ENCODE results near the gene KRTCAP2.
"Not testable (repeated sequence)": the region's sequence is repeated elsewhere in the genome, so short reads cannot be mapped to it uniquely, and the experiment has no call there.

KRTCAP2 gene

DNA sequence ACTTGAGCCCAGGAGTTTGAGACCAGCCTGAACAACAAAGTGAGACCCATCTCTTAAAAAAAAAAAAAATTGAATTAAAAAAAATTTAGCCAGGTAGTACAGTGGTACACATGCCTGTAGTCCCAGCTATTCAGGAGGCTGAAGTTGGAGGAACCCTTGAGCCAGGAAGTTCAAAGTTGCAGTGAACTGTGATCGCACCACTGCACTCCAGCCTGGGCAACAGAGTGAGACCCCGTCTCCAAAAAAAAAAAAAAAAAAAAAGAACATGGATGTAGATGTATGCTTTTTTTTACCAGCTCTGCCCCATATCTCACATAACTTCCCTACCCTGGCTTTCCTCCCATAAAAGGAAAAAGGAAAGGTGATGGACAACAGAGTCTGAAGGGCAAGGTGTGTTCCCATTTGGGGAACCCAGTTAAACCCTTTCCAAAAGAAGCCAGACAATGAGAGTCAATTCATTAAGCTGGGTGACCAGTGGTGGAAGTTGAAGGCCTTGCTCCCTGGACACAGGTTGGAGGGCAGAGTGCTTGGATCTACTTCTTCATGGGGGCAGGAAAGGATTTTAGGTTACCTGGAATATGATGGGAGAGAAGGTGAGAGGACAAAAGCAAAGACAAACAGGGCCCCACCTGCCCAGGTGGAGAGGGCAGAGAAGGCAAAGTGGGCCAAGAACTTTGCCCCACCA, 2.9 kb downstream of the KRTCAP2 start:
- Histone ChIP-seq H3K27me3 (ENCODE audit: control insufficient read depth, insufficient read depth, low read length) (peaks cover 12% of the 10 kb centered on the region), H3K36me3 (ENCODE audit: insufficient read depth, low read length) (peaks cover 19% of the 10 kb centered on the region), H3K4me2 (ENCODE audit: low read length) (no peak overlapping the region), H3K4me1 (ENCODE audit: control insufficient read depth, insufficient read depth, low read length) (peaks cover 27% of the 10 kb centered on the region), H3K4me3 (ENCODE audit: low read length) (no peak overlapping the region), H3K9me3 (replicated peaks; ENCODE audit: low read length) (no peaks in the 10 kb centered on the region), H3K9ac (ENCODE audit: low read depth, low read length) (no peak overlapping the region)

DNA sequence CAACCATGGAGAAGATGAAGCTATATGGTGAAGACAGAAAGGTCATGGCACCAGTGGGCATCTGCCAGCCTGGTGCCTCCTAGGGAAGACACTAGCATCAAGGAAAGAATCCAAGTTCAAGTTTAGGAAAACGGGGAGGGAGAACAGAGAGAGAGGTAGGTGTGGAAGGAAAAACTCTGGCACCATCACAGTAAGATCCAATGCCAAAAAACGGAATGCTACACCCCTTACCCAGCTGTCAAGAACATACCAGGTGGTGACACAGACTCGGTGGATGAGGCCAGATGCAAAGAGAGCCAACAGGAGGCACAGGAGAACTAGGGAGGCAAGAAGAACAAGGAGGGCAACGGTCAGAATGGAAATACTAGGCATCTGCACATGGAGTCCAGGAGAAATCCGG, 3.6 kb downstream of the KRTCAP2 start:
- peaks cover 12% of the 10 kb centered on the region for H3K27me3 ChIP-seq (ENCODE audit: control insufficient read depth, insufficient read depth, low read length)
- H3K4me2 ChIP-seq (ENCODE audit: low read length): no peak overlapping the region
- peaks cover 23% of the 10 kb centered on the region for H3K4me1 ChIP-seq (ENCODE audit: control insufficient read depth, insufficient read depth, low read length)
- no peaks in the 10 kb centered on the region for H3K9me3 ChIP-seq (replicated peaks; ENCODE audit: low read length)
- no peak overlapping the region for H3K4me3 ChIP-seq (ENCODE audit: low read length)
- peaks cover 19% of the 10 kb centered on the region for H3K36me3 ChIP-seq (ENCODE audit: insufficient read depth, low read length)
- H3K9ac ChIP-seq (ENCODE audit: low read depth, low read length): no peak overlapping the region

DNA sequence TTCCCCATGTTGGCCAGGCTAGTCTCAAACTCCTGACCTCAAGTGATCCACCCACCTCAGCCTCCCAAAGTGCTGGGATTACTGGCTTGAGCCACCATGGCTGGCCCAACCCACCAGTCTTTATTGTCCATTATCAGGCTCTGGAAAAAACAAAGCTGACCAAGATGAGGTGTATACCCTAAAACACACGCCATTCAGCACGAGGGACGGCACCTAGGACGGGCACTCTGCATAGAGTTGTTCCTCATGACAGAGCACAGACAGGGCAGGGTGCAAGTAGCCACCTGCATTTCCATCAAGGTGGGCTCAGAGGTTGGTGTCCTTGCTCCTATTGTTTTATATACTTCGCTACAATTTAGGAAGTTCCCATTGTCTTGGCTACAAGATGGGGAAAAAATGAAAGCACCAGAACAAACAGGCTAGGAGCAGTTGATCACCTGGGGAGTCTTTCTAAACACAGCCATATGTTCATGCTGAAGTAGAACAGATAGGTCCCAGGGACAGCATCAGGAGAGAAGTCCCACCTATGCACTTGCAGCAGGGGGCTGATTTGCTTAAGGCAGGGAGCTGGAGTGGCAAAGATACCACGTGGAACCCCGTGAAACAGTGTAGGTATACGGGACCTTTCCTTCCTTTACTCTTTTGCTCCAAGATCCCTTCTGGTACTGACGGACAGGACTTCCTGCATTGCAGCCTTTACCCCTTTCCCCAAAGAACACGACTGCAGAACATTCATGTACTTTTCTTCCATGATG, 4.5 kb downstream of the KRTCAP2 start:
- H3K27me3 ChIP-seq (ENCODE audit: control insufficient read depth, insufficient read depth, low read length): peaks cover 12% of the 10 kb centered on the region
- H3K4me3 ChIP-seq (ENCODE audit: low read length): no peak overlapping the region
- no peak overlapping the region for H3K4me2 ChIP-seq (ENCODE audit: low read length)
- H3K9me3 ChIP-seq (replicated peaks; ENCODE audit: low read length): no peaks in the 10 kb centered on the region
- peaks cover 17% of the 10 kb centered on the region for H3K4me1 ChIP-seq (ENCODE audit: control insufficient read depth, insufficient read depth, low read length)
- H3K9ac ChIP-seq (ENCODE audit: low read depth, low read length): no peak overlapping the region
- peaks cover 19% of the 10 kb centered on the region for H3K36me3 ChIP-seq (ENCODE audit: insufficient read depth, low read length)

DNA sequence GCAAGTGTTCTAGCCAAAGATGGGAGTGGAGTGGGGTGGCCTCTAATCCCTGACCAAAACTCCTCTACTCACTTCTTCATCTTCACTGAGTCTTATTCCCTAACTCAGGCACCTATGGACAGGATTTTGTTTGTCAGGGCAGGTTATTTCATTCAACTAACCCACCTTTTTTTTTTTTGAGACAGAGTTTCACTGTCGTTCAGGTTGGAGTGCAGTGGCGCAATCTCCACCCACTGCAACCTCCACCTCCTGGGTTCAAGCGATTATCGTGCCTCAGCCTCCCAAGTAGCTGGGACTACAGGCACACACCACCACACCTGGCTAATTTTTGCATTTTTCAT, 5.0 kb downstream of the KRTCAP2 start:
- not testable (repeated sequence) for H3K9me3 ChIP-seq (replicated peaks; ENCODE audit: low read length); H3K9ac ChIP-seq (ENCODE audit: low read depth, low read length); H3K4me3 ChIP-seq (ENCODE audit: low read length)

DNA sequence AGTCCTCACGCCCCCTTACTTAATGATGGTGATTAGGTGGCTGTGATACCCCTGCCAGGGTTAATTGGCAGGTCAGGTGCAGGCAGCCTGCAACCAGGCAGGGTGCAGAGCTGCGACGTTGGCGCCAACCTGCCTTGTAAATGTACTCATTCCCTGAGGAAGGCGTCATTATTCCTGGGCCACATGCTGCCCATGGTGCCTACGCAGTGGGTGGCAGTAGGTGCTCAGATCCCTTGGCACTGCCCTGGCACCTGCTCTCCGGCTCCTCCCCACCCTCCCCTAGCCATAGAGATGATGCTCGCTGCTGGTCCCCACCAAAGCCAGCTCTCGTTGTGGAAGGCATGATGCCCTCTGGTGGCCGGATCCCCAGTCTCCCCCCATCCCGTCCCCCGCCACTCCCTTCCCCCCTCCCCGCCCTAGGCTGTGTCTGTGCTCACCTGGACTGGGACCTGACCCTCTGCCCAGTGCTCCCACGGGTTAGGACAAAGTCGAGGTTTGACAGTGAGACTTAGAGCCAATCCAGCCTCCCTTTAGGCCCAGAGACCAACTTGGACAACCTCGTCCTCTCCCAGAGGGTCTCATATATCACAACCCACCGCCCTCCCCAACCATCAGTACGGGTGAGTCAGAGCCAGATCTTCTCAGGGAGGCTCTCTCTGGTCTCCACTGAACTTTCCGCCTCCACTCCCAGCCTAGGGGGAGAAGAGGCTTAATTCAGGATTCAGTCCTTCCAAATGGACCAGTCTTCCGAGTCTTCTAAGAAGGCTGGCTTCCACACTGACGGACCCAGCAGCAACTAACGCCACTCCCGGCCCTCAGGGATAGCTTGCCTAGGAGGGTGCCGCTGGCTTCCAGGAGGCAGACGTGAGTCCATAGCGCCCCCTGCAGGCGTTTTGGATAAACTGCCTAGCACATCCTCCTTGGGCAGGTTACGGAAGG, 5.7 kb downstream of the KRTCAP2 start:
- peaks cover 19% of the 10 kb centered on the region for H3K36me3 ChIP-seq (ENCODE audit: insufficient read depth, low read length)
- H3K27me3 ChIP-seq (ENCODE audit: control insufficient read depth, insufficient read depth, low read length): peaks cover 12% of the 10 kb centered on the region
- H3K4me1 ChIP-seq (ENCODE audit: control insufficient read depth, insufficient read depth, low read length): peaks cover 12% of the 10 kb centered on the region
- no peaks in the 10 kb centered on the region for H3K9me3 ChIP-seq (replicated peaks; ENCODE audit: low read length)
- H3K4me3 ChIP-seq (ENCODE audit: low read length): no peak overlapping the region
- peak overlapping the region; percentile 35 for H3K4me2 ChIP-seq (ENCODE audit: low read length)
- H3K9ac ChIP-seq (ENCODE audit: low read depth, low read length): no peak overlapping the region

More for the DNA sequence above, 5.0 kb downstream of the KRTCAP2 start:
- H3K27me3 ChIP-seq (ENCODE audit: control insufficient read depth, insufficient read depth, low read length): peaks cover 12% of the 10 kb centered on the region
- not testable (repeated sequence) for H3K4me2 ChIP-seq (ENCODE audit: low read length)
- peaks cover 19% of the 10 kb centered on the region for H3K36me3 ChIP-seq (ENCODE audit: insufficient read depth, low read length)
- peaks cover 12% of the 10 kb centered on the region for H3K4me1 ChIP-seq (ENCODE audit: control insufficient read depth, insufficient read depth, low read length)

DNA sequence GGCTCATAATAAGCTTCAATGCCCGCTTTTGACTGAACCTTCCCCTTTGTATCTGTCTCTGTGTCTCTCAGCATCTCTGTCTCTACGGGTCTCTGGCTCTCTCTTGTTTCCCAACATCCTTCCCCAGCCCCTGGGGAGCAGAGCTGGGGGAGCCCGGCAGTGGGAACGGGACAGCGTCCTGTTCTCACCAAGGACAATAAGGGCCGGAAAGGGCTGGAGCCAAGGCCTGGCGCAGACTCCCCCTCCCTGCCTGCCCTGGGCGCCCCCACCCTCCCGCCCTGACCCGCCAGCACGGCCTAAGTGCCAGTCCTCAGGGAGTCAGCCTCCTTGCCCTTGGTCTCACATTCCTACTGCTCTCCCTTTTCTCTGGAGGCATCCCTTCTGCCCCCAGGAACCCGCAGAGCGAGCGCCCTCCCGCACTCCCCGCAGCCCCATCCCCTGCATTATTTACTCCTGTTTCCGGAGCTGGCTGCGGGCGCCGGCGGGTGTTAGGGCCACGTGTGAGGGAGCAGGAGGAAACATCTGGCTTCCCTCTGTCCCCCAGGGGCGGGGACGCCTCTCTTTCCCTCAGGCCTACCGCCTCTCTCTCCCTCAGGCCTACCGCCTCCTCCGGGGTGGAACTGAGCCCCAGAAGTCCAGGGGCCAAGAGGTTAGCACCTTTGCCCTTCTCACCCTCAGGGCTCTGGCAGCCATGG, 6.5 kb downstream of the KRTCAP2 start:
- Histone ChIP-seq H3K4me2 (ENCODE audit: low read length) (no peak overlapping the region), H3K27me3 (ENCODE audit: control insufficient read depth, insufficient read depth, low read length) (peaks cover 12% of the 10 kb centered on the region), H3K4me3 (ENCODE audit: low read length) (no peak overlapping the region), H3K4me1 (ENCODE audit: control insufficient read depth, insufficient read depth, low read length) (peaks cover 4% of the 10 kb centered on the region), H3K36me3 (ENCODE audit: insufficient read depth, low read length) (peaks cover 19% of the 10 kb centered on the region), H3K9ac (ENCODE audit: low read depth, low read length) (no peak overlapping the region), H3K9me3 (replicated peaks; ENCODE audit: low read length) (no peaks in the 10 kb centered on the region)

DNA sequence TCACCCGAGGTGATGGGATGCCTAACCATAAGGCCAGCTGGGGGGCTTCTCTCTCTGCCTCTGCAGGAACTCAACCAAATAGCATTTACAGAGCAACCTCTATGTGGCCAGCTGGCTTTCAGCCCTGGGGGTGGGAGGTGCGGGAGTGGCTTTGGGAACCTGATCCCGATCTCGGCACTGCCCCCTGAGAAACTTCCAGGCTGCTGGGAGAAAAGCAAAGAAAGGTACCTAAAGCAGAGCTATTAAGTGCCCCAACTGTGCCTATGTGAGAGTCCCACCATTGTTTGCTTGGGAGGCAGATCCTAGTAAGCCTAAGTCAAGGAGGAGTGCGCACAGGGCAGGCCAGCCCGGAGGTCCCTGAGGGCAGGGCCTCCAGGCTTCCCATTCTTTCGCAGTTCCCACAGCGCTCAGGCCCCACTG, 7.0 kb downstream of the KRTCAP2 start:
- H3K9me3 ChIP-seq (replicated peaks; ENCODE audit: low read length): no peaks in the 10 kb centered on the region
- H3K4me3 ChIP-seq (ENCODE audit: low read length): no peak overlapping the region
- H3K36me3 ChIP-seq (ENCODE audit: insufficient read depth, low read length): peaks cover 19% of the 10 kb centered on the region
- H3K27me3 ChIP-seq (ENCODE audit: control insufficient read depth, insufficient read depth, low read length): peaks cover 12% of the 10 kb centered on the region
- peaks cover 4% of the 10 kb centered on the region for H3K4me1 ChIP-seq (ENCODE audit: control insufficient read depth, insufficient read depth, low read length)
- no peak overlapping the region for H3K4me2 ChIP-seq (ENCODE audit: low read length)
- H3K9ac ChIP-seq (ENCODE audit: low read depth, low read length): no peak overlapping the region

DNA sequence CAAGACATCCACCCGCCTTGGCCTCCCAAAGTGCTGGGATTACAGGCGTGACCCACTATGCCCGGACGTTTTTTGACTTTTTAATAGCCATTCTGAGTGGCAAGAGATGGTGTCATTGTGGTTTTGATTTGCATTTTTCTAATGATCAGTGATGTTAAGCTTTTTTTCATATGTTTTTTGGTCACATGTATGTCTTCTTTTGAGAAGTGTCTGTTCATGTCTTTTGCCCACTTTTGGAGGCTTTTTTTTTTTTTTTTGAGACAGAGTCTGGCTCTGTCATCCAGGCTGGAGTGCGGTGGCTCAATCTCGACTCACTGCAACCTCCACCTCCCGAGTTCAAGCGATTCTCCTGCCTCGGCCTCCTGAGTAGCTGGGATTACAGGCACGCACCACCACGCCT, 8.5 kb downstream of the KRTCAP2 start:
- H3K4me1 ChIP-seq (ENCODE audit: control insufficient read depth, insufficient read depth, low read length); H3K4me3 ChIP-seq (ENCODE audit: low read length); H3K4me2 ChIP-seq (ENCODE audit: low read length); H3K9me3 ChIP-seq (replicated peaks; ENCODE audit: low read length); H3K9ac ChIP-seq (ENCODE audit: low read depth, low read length): not testable (repeated sequence)
- Histone ChIP-seq H3K27me3 (ENCODE audit: control insufficient read depth, insufficient read depth, low read length) (peaks cover 16% of the 10 kb centered on the region), H3K36me3 (ENCODE audit: insufficient read depth, low read length) (peaks cover 12% of the 10 kb centered on the region)

DNA sequence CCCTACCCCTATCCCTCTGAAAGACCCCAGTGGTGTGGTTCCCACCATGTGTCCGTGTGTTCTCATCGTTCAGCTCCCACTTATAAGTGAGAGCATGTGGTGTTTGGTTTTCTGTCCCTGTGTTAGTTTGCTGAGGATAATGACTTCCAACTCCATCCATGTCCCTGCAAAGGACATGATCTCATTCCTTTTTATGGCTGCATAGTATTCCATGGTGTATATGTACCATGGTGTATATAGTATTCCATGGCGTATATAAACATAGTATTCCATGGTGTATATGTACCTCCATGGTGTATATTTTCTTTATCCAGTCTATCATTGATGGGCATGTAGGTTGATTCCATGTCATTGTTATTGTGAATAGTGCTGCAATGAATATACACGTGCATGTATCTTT, 9.3 kb downstream of the KRTCAP2 start:
- H3K4me2 ChIP-seq (ENCODE audit: low read length); H3K4me3 ChIP-seq (ENCODE audit: low read length); H3K9me3 ChIP-seq (replicated peaks; ENCODE audit: low read length); H3K4me1 ChIP-seq (ENCODE audit: control insufficient read depth, insufficient read depth, low read length); H3K36me3 ChIP-seq (ENCODE audit: insufficient read depth, low read length); H3K9ac ChIP-seq (ENCODE audit: low read depth, low read length): not testable (repeated sequence)
- peaks cover 19% of the 10 kb centered on the region for H3K27me3 ChIP-seq (ENCODE audit: control insufficient read depth, insufficient read depth, low read length)

DNA sequence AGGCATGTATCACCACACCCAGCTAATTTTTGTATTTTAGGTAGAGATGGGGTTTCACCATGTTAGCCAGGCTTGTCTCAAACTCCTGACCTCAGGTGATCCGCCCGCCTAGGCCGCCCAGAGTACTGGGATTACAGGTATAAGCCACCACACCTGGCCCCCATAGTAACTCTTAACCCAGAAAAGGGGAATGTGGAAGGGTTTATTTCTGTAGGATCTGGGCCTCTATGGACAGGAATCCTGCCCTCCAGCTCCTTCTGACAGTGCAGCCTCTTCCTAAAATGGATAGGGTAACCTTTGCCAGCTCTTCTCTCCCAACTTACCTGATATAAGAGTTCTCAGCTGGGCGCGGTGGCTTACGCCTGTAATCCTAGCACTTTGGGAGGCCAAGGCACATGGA, 10.5 kb downstream of the KRTCAP2 start:
- not testable (repeated sequence) for H3K9ac ChIP-seq (ENCODE audit: low read depth, low read length); H3K4me1 ChIP-seq (ENCODE audit: control insufficient read depth, insufficient read depth, low read length); H3K9me3 ChIP-seq (replicated peaks; ENCODE audit: low read length); H3K4me2 ChIP-seq (ENCODE audit: low read length); H3K36me3 ChIP-seq (ENCODE audit: insufficient read depth, low read length); H3K4me3 ChIP-seq (ENCODE audit: low read length)
- H3K27me3 ChIP-seq (ENCODE audit: control insufficient read depth, insufficient read depth, low read length): peaks cover 19% of the 10 kb centered on the region

DNA sequence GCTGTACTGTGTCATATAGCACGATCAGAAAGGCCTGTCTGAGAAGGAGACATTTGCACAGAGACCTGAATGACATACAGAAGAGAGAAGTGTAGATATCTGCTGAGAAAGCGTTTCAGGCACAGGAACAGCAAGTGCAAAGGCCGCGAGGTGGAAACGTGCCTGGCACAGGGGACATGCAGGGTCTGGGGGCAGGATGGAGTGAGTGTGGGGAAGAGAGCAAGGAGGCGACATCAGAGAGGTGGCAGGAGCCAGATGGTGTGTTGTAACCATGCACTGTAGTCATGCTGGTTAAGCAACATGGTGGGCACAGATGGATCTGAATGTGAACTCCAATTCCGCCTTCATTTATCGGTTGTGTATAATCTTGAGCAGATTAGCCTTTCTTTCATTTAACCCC, 13.0 kb downstream of the KRTCAP2 start:
- no peak overlapping the region for H3K4me2 ChIP-seq (ENCODE audit: low read length)
- H3K4me1 ChIP-seq (ENCODE audit: control insufficient read depth, insufficient read depth, low read length): no peaks in the 10 kb centered on the region
- peaks cover 18% of the 10 kb centered on the region for H3K27me3 ChIP-seq (ENCODE audit: control insufficient read depth, insufficient read depth, low read length)
- H3K9ac ChIP-seq (ENCODE audit: low read depth, low read length): no peak overlapping the region
- no peaks in the 10 kb centered on the region for H3K9me3 ChIP-seq (replicated peaks; ENCODE audit: low read length)
- no peak overlapping the region for H3K4me3 ChIP-seq (ENCODE audit: low read length)
- H3K36me3 ChIP-seq (ENCODE audit: insufficient read depth, low read length): no peaks in the 10 kb centered on the region
